Neuronal stem cell (in vitro differentiated cells): Measurements from ENCODE around the gene NAT9.

Source experiments
- DNase-seq: peaks from one replicate; pipeline ENCODE4 v3.0.0-alpha.2; 2013; ENCODE audit warnings: low spot score
- H2AFZ ChIP-seq: one replicate; pipeline ENCODE4 v1.6.1; 2013; ENCODE audit warnings: mild to moderate bottlenecking, low read length, inconsistent platforms
- H2AK5ac ChIP-seq: 2 replicates; pipeline ENCODE4 v1.6.1; 2013; ENCODE audit warnings: low read depth, mild to moderate bottlenecking, inconsistent platforms, low read length, moderate library complexity, mixed read lengths
- H2BK120ac ChIP-seq: 2 replicates; pipeline ENCODE4 v1.6.1; 2013; ENCODE audit warnings: low read depth, mild to moderate bottlenecking, inconsistent platforms, low read length, moderate library complexity, mixed read lengths
- H2BK12ac ChIP-seq: one replicate; pipeline ENCODE4 v1.6.1; 2013; ENCODE audit warnings: low read length, inconsistent platforms
- H2BK15ac ChIP-seq: 2 replicates; pipeline ENCODE4 v1.6.1; 2013; ENCODE audit warnings: mild to moderate bottlenecking, low read length, inconsistent platforms, mixed read lengths
- H2BK5ac ChIP-seq: one replicate; pipeline ENCODE4 v1.6.1; 2013; ENCODE audit warnings: inconsistent platforms, mild to moderate bottlenecking, low read length, moderate library complexity
- H3K14ac ChIP-seq: one replicate; pipeline ENCODE4 v1.6.1; 2013; ENCODE audit warnings: low read length, inconsistent platforms
- H3K18ac ChIP-seq: 2 replicates; pipeline ENCODE4 v1.6.1; 2013; ENCODE audit warnings: low read length, inconsistent platforms
- H3K23ac ChIP-seq: 2 replicates; pipeline ENCODE4 v1.6.1; 2013; ENCODE audit warnings: low read depth, mild to moderate bottlenecking, mixed read lengths, low read length, inconsistent platforms; ENCODE audit not compliant: poor library complexity
- H3K27ac ChIP-seq: replicated peaks from 3 replicates; pipeline ENCODE4 v1.5.1; 2013; ENCODE audit warnings: low read length, inconsistent platforms
- H3K27me3 ChIP-seq, 3 experiments: 2 replicates each; pipeline ENCODE4 v1.6.1; 2013; ENCODE audit warnings: low read length in 3 of 3, mild to moderate bottlenecking in 2 of 3, inconsistent platforms in 1 of 3, low read depth in 1 of 3, mixed read lengths in 1 of 3, moderate library complexity in 1 of 3; ENCODE audit not compliant: control insufficient read depth in 3 of 3, insufficient read depth in 3 of 3
- H3K36me3 ChIP-seq, 2 donors: replicated peaks in 1 of 2; 2 replicates each; pipeline ENCODE4 v1.6.1; 2013; ENCODE audit warnings: low read length in 2 of 2; ENCODE audit not compliant: control insufficient read depth in 2 of 2, insufficient read depth in 2 of 2
- H3K4ac ChIP-seq: 2 replicates; pipeline ENCODE4 v1.6.1; 2013; ENCODE audit warnings: inconsistent platforms, mild to moderate bottlenecking, low read length, moderate library complexity
- H3K4me1 ChIP-seq, 2 donors: 1 replicate in 1 of 2; 2 replicates in 1 of 2; pipeline ENCODE4 v1.6.1; 2013; ENCODE audit warnings: low read length in 2 of 2, low read depth in 1 of 2; ENCODE audit not compliant: control insufficient read depth in 2 of 2, insufficient read depth in 1 of 2
- H3K4me2 ChIP-seq: one replicate; pipeline ENCODE4 v1.6.1; 2013; ENCODE audit warnings: mild to moderate bottlenecking, low read length, inconsistent platforms; ENCODE audit not compliant: insufficient read depth, poor library complexity, severe bottlenecking
- H3K4me3 ChIP-seq, 2 donors: 2 replicates each; pipeline ENCODE4 v1.5.1; 2013; ENCODE audit warnings: low read length in 2 of 2, mild to moderate bottlenecking in 2 of 2, inconsistent platforms in 1 of 2, moderate library complexity in 1 of 2
- H3K79me1 ChIP-seq: one replicate; pipeline ENCODE4 v1.6.1; 2013; ENCODE audit warnings: low read depth, mild to moderate bottlenecking, inconsistent platforms, low read length, moderate library complexity
- H3K9ac ChIP-seq: one replicate; pipeline ENCODE4 v1.6.1; 2013; ENCODE audit warnings: mild to moderate bottlenecking, low read depth, low read length, inconsistent platforms; ENCODE audit not compliant: poor library complexity
- H3K9me3 ChIP-seq, 2 donors: replicated peaks in 1 of 2; 2 replicates each; pipeline versions ENCODE3 to v1.6.1; 2013; ENCODE audit warnings: low read length in 2 of 2, mild to moderate bottlenecking in 2 of 2, inconsistent platforms in 1 of 2, low read depth in 1 of 2, mixed read lengths in 1 of 2, moderate library complexity in 1 of 2; ENCODE audit not compliant: control insufficient read depth in 2 of 2, insufficient read depth in 1 of 2
- H4K8ac ChIP-seq: one replicate; pipeline ENCODE4 v1.6.1; 2013; ENCODE audit warnings: low read depth, mild to moderate bottlenecking, inconsistent platforms, low read length, moderate library complexity
- H4K91ac ChIP-seq: one replicate; pipeline ENCODE4 v1.6.1; 2013; ENCODE audit warnings: low read length, low read depth, mild to moderate bottlenecking, inconsistent platforms; ENCODE audit not compliant: poor library complexity
- WGBS, 2 donors: extraction: QIAGEN DNeasy Blood & Tissue Kit; methylation state at CpG; one replicate each; pipeline ENCODE4 v1.1.7; 2013; ENCODE audit warnings: missing lambda C conversion rate in 2 of 2, mixed read lengths in 1 of 2; ENCODE audit not compliant: insufficient read length in 2 of 2, insufficient replicate concordance in 1 of 2; ENCODE audit errors: extremely low coverage in 2 of 2; 5-methylcytosine and 5-hydroxymethylcytosine counted together

NAT9 gene

DNA sequence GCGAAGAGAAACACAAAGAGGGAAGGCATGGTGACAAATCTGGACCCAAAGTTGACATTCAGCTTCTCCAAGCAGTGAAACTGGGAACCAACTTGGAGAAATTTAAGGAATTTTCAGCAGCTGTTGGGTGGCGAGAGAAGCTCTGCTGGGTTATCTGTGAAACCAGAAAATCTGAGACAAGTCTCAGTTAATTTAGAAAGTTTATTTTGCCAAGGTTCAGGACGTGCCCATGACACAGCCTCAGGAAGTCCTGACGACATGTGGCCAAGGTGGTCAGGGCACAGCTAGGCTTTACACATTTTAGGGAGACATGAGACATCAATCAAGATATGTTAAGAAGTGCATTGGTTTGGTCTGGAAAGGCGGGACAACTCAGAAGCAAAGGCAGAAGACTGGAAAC is 52.3 kb downstream of the NAT9 start:
- H3K14ac ChIP-seq, result no peak overlapping the region
- no peak overlapping the region for H2BK5ac ChIP-seq
- no peak overlapping the region for H2AFZ ChIP-seq
- H3K27me3 ChIP-seq, result peaks cover 0 to 2% (median 0%) of the 10 kb centered on the region in 3 experiments
- WGBS, 2 donors, result no CpG with 5 or more reads among the region's 5 CpGs
- H3K79me1 ChIP-seq, result peaks cover 4% of the 10 kb centered on the region
- H2AK5ac ChIP-seq, result no peak overlapping the region
- H2BK15ac ChIP-seq, result no peak overlapping the region
- no peak for DNase-seq
- H2BK12ac ChIP-seq, result no peak overlapping the region
- no peak overlapping the region for H4K91ac ChIP-seq
- no peak overlapping the region for H3K23ac ChIP-seq
- no peak overlapping the region for H3K18ac ChIP-seq
- H4K8ac ChIP-seq, result no peak overlapping the region
- no peak overlapping the region for H3K9ac ChIP-seq
- no peak overlapping the region for H2BK120ac ChIP-seq
- H3K4ac ChIP-seq, result no peak overlapping the region
- no peaks in the 10 kb centered on the region for H3K36me3 ChIP-seq
- H3K4me2 ChIP-seq, result no peak overlapping the region
- H3K4me3 ChIP-seq, result no peak overlapping the region
- peaks cover 0 to 8% of the 10 kb centered on the region in 2 donors for H3K9me3 ChIP-seq
- H3K4me1 ChIP-seq, result no peaks in the 10 kb centered on the region
- no peak overlapping the region for H3K27ac ChIP-seq

GRCh38 chr17:74722782-74723181 is 53.4 kb downstream of the NAT9 start:
- Histone ChIP-seq H3K36me3 (no peaks in the 10 kb centered on the region), H2BK5ac (no peak overlapping the region), H3K4me2 (no peak overlapping the region), H3K23ac (no peak overlapping the region), H3K4me3 (no peak overlapping the region), H3K79me1 (no peaks in the 10 kb centered on the region), H3K18ac (no peak overlapping the region), H2AFZ (no peak overlapping the region), H2BK12ac (no peak overlapping the region), H2BK120ac (no peak overlapping the region), H4K91ac (no peak overlapping the region), H3K14ac (no peak overlapping the region), H3K9ac (no peak overlapping the region), H4K8ac (no peak overlapping the region), H2BK15ac (no peak overlapping the region), H3K4ac (no peak overlapping the region), H3K4me1 (no peaks in the 10 kb centered on the region), H3K27me3 (peaks cover 0 to 13% (median 0%) of the 10 kb centered on the region in 3 experiments), H3K27ac (no peak overlapping the region), H2AK5ac (no peak overlapping the region), H3K9me3 (peaks cover 0 to under 1% of the 10 kb centered on the region in 2 donors)
- no CpG with 5 or more reads among the region's 4 CpGs for WGBS, 2 donors
- no peak for DNase-seq
